H1 (cell line): ENCODE measurements around the gene NDUFB10. TPM values are rescaled to one million over a fixed set of nuclear protein-coding genes. Genes with fewer than 3 reads are reported as not detected.

ENCODE experiments used
- CTCF ChIA-PET: fragments of 300-600 bp; sonication (Branson Sonifier 250); formaldehyde crosslinking; loops from one replicate; lab custom pipeline; 2021; ENCODE audit not compliant: partially characterized antibody; lab: Charles Lee
- POLR2A ChIA-PET: fragments of 300-600 bp; sonication (Branson Sonifier 250); formaldehyde crosslinking; loops from one replicate; lab custom pipeline; 2021; ENCODE audit warnings: inconsistent platforms; ENCODE audit not compliant: partially characterized antibody; lab: Charles Lee
- DNase-seq, 2 experiments: peaks; one replicate each; pipeline versions ENCODE4 v3.0.0 to v3.0.0-alpha.2; 2010 to 2022; ENCODE audit warnings: low spot score in 2 of 2, low read depth in 1 of 2, mixed read lengths in 1 of 2
- FAIRE-seq: peaks from 2 replicates; lab custom pipeline; 2011; peaks lifted over from hg19 to GRCh38; lab: Jason Lieb, UNC
- H2AFZ ChIP-seq: 2 replicates; pipeline ENCODE4 v1.8.1; 2012; ENCODE audit warnings: low read length, inconsistent platforms
- H2AK5ac ChIP-seq: 2 replicates; pipeline ENCODE4 v1.6.1; 2013; ENCODE audit warnings: low read depth, low read length
- H2BK120ac ChIP-seq: replicated peaks from 2 replicates; pipeline ENCODE3; 2013; ENCODE audit warnings: low read depth, low read length, inconsistent platforms
- H2BK12ac ChIP-seq: 2 replicates; pipeline ENCODE4 v1.6.1; 2013; ENCODE audit warnings: low read depth, low read length
- H2BK15ac ChIP-seq: 2 replicates; pipeline ENCODE4 v1.6.1; 2013; ENCODE audit warnings: low read length
- H2BK20ac ChIP-seq: 2 replicates; pipeline ENCODE4 v1.6.1; 2013; ENCODE audit warnings: low read length
- H2BK5ac ChIP-seq: 2 replicates; pipeline ENCODE4 v1.6.1; 2013; ENCODE audit warnings: low read depth, low read length
- H3K14ac ChIP-seq: 2 replicates; pipeline ENCODE4 v1.6.1; 2013; ENCODE audit warnings: inconsistent platforms; ENCODE audit not compliant: insufficient read length
- H3K18ac ChIP-seq: 2 replicates; pipeline ENCODE4 v1.6.1; 2013; ENCODE audit warnings: low read length; ENCODE audit errors: extremely low read depth
- H3K23ac ChIP-seq: 2 replicates; pipeline ENCODE4 v1.6.1; 2013; ENCODE audit warnings: inconsistent platforms; ENCODE audit not compliant: insufficient read length
- H3K23me2 ChIP-seq: 2 replicates; pipeline ENCODE4 v1.6.1; 2013; ENCODE audit warnings: low read depth, low read length
- H3K27ac ChIP-seq: 2 replicates; pipeline ENCODE4 v1.6.1; 2011; ENCODE audit warnings: low read depth, low read length, inconsistent platforms
- H3K27me3 ChIP-seq, 4 experiments: replicated peaks in 1 of 4; 1 replicate in 1 of 4; 2 replicates in 3 of 4; pipeline versions ENCODE4 v1.6.1 to v1.8.1; 2011 to 2013; ENCODE audit warnings: low read length in 3 of 4, mild to moderate bottlenecking in 3 of 4, inconsistent platforms in 2 of 4, mixed read lengths in 2 of 4, moderate library complexity in 1 of 4; ENCODE audit not compliant: control insufficient read depth in 3 of 4, insufficient read depth in 3 of 4; ENCODE audit errors: extremely low read depth in 1 of 4
- H3K36me3 ChIP-seq, 4 experiments: 2 replicates each; pipeline versions ENCODE4 v1.6.1 to v1.8.1; 2011 to 2013; ENCODE audit warnings: mild to moderate bottlenecking in 4 of 4, low read length in 3 of 4, moderate library complexity in 2 of 4, control low read depth in 1 of 4, inconsistent platforms in 1 of 4; ENCODE audit not compliant: insufficient read depth in 4 of 4, control insufficient read depth in 2 of 4
- H3K4ac ChIP-seq: replicated peaks from 2 replicates; pipeline ENCODE3; 2013; ENCODE audit warnings: low read length, low read depth, mixed read lengths, inconsistent platforms; ENCODE audit not compliant: insufficient read length
- H3K4me1 ChIP-seq, 4 experiments: replicated peaks in 1 of 4; 1 replicate in 1 of 4; 2 replicates in 3 of 4; pipeline versions ENCODE4 v1.6.1 to v1.8.1; 2011 to 2013; ENCODE audit warnings: low read length in 3 of 4, inconsistent platforms in 2 of 4, mixed read lengths in 1 of 4; ENCODE audit not compliant: insufficient read depth in 4 of 4, control insufficient read depth in 3 of 4
- H3K4me2 ChIP-seq, 2 experiments: 2 replicates each; pipeline versions ENCODE4 v1.6.1 to v1.8.1; 2011 to 2013; ENCODE audit warnings: low read depth in 2 of 2, low read length in 2 of 2, control low read depth in 1 of 2, inconsistent platforms in 1 of 2, mild to moderate bottlenecking in 1 of 2; ENCODE audit not compliant: insufficient read depth in 1 of 2
- H3K4me3 ChIP-seq, 4 experiments: fragments of 200-600, 300-600 bp in 1 of 4; sonication (generic), shearing (Covaris generic), sonication (Bioruptor Twin) in 1 of 4; 2 replicates each; pipeline versions ENCODE4 v1.5.1 to v1.8.1; 2011 to 2016; ENCODE audit warnings: low read length in 4 of 4, low read depth in 3 of 4, control low read depth in 2 of 4, inconsistent platforms in 2 of 4, mild to moderate bottlenecking in 2 of 4, mixed read lengths in 1 of 4, moderate library complexity in 1 of 4; ENCODE audit not compliant: insufficient read depth in 2 of 4; ENCODE audit errors: extremely low read depth in 1 of 4
- H3K56ac ChIP-seq: replicated peaks from 2 replicates; pipeline ENCODE3; 2013; ENCODE audit warnings: low read depth, mild to moderate bottlenecking, mixed read lengths, low read length, inconsistent platforms; ENCODE audit not compliant: insufficient read length
- H3K79me1 ChIP-seq: 2 replicates; pipeline ENCODE4 v1.6.1; 2013; ENCODE audit warnings: low read depth, low read length, control low read depth
- H3K79me2 ChIP-seq, 2 experiments: 2 replicates each; pipeline versions ENCODE4 v1.6.1 to v1.8.1; 2012 to 2013; ENCODE audit warnings: low read length in 2 of 2, mild to moderate bottlenecking in 2 of 2, inconsistent platforms in 1 of 2; ENCODE audit not compliant: insufficient read depth in 2 of 2, control insufficient read depth in 1 of 2
- H3K9ac ChIP-seq, 4 experiments: replicated peaks in 1 of 4; 1 replicate in 1 of 4; 2 replicates in 3 of 4; pipeline versions ENCODE4 v1.6.1 to v1.8.1; 2011 to 2013; ENCODE audit warnings: low read depth in 3 of 4, low read length in 3 of 4, control low read depth in 2 of 4, mild to moderate bottlenecking in 2 of 4, moderate library complexity in 2 of 4, inconsistent platforms in 1 of 4; ENCODE audit errors: extremely low read depth in 1 of 4
- H3K9me3 ChIP-seq, 2 experiments: 2 replicates each; pipeline versions ENCODE4 v1.6.1 to v1.8.1; 2012 to 2013; ENCODE audit warnings: mild to moderate bottlenecking in 2 of 2, moderate library complexity in 2 of 2, control low read depth in 1 of 2, inconsistent platforms in 1 of 2, low read depth in 1 of 2, low read length in 1 of 2, mixed read lengths in 1 of 2; ENCODE audit not compliant: insufficient read depth in 2 of 2
- H4K20me1 ChIP-seq, 2 experiments: replicated peaks in 1 of 2; 2 replicates each; pipeline versions ENCODE3 to v1.8.1; 2011 to 2013; ENCODE audit warnings: inconsistent platforms in 2 of 2, low read length in 2 of 2, mild to moderate bottlenecking in 1 of 2; ENCODE audit not compliant: insufficient read depth in 2 of 2, control insufficient read depth in 1 of 2
- H4K5ac ChIP-seq: 2 replicates; pipeline ENCODE4 v1.6.1; 2013; ENCODE audit warnings: low read length, low read depth, mixed read lengths, inconsistent platforms; ENCODE audit not compliant: insufficient read length
- H4K8ac ChIP-seq: 2 replicates; pipeline ENCODE4 v1.8.0; 2013; ENCODE audit warnings: mild to moderate bottlenecking, moderate library complexity, low read length, inconsistent platforms; ENCODE audit not compliant: insufficient read depth; ENCODE audit errors: extremely low read depth
- H4K91ac ChIP-seq: replicated peaks from 2 replicates; pipeline ENCODE3; 2013; ENCODE audit warnings: low read length, mixed read lengths, inconsistent platforms; ENCODE audit not compliant: insufficient read length
- ASH2L ChIP-seq: fragments of 200-600, 300-600 bp; sonication (generic); IDR thresholded peaks from one replicate; pipeline ENCODE4 v1.7.1; 2017; ENCODE audit warnings: low read length
- BCL11A ChIP-seq, 2 experiments: IDR thresholded peaks; one replicate each; pipeline ENCODE4 v1.6.1; 2011; ENCODE audit warnings: low read depth in 2 of 2, low read length in 2 of 2, mild to moderate bottlenecking in 2 of 2
- EP300 ChIP-seq, 2 experiments: IDR thresholded peaks; 1 replicate in 1 of 2; 2 replicates in 1 of 2; pipeline ENCODE4 v1.6.1; 2011 to 2012; ENCODE audit warnings: low read depth in 2 of 2, low read length in 2 of 2, mild to moderate bottlenecking in 2 of 2, borderline replicate concordance in 1 of 2, inconsistent platforms in 1 of 2, moderate library complexity in 1 of 2
- GTF2F1 ChIP-seq: IDR thresholded peaks from 2 replicates; pipeline ENCODE4 v1.6.1; 2012; ENCODE audit warnings: low read depth, low read length, improper control_type of control experiment, borderline replicate concordance
- HDAC2 ChIP-seq, 2 experiments: fragments of 300-600 bp in 1 of 2; sonication (generic) in 1 of 2; IDR thresholded peaks; 2 replicates each; pipeline ENCODE4 v1.6.1; 2011 to 2012; ENCODE audit warnings: low read depth in 2 of 2, low read length in 2 of 2, mild to moderate bottlenecking in 2 of 2, moderate library complexity in 2 of 2, borderline replicate concordance in 1 of 2, inconsistent platforms in 1 of 2
- KDM1A ChIP-seq: fragments of 200-600, 300-600 bp; sonication (generic); IDR thresholded peaks from 2 replicates; pipeline ENCODE4 v1.7.1; 2016; ENCODE audit warnings: mild to moderate bottlenecking, low read length, borderline replicate concordance
- KDM5A ChIP-seq: fragments of 200-600 bp; IDR thresholded peaks from 2 replicates; pipeline ENCODE4 v1.7.1; 2012; ENCODE audit warnings: mild to moderate bottlenecking, low read length, inconsistent platforms, mixed read lengths
- POLR2AphosphoS5 ChIP-seq: IDR thresholded peaks from 2 replicates; pipeline ENCODE4 v1.6.1; 2011; ENCODE audit warnings: low read depth, low read length
- RAD21 ChIP-seq, 2 experiments: IDR thresholded peaks in 1 of 2; conservative IDR thresholded peaks in 1 of 2; 2 replicates each; pipeline ENCODE4 v1.6.1; 2011; ENCODE audit warnings: low read depth in 2 of 2, low read length in 2 of 2, improper control_type of control experiment in 1 of 2, inconsistent platforms in 1 of 2, mild to moderate bottlenecking in 1 of 2, moderate library complexity in 1 of 2
- RFX5 ChIP-seq: IDR thresholded peaks from 2 replicates; pipeline ENCODE4 v1.6.1; 2011; ENCODE audit warnings: low read depth, low read length, improper control_type of control experiment, borderline replicate concordance
- RXRA ChIP-seq: IDR thresholded peaks from 2 replicates; pipeline ENCODE4 v1.6.1; 2011; ENCODE audit warnings: low read depth, mild to moderate bottlenecking, low read length, moderate library complexity; ENCODE audit not compliant: insufficient read depth
- SIN3A ChIP-seq, 2 experiments: IDR thresholded peaks in 1 of 2; conservative IDR thresholded peaks in 1 of 2; 2 replicates each; pipeline ENCODE4 v1.6.1; 2011 to 2012; ENCODE audit warnings: low read length in 2 of 2, improper control_type of control experiment in 1 of 2, low read depth in 1 of 2, mild to moderate bottlenecking in 1 of 2
- SIX5 ChIP-seq: IDR thresholded peaks from 2 replicates; pipeline ENCODE4 v1.6.1; 2011; ENCODE audit warnings: mild to moderate bottlenecking, low read depth, low read length
- WGBS, 2 experiments: shearing (Covaris generic) in 1 of 2; methylation state at CpG; one replicate each; pipeline versions ENCODE4 v1.1.6 to v1.1.7; 2013 to 2015; ENCODE audit warnings: low lambda C conversion rate in 2 of 2, mixed read lengths in 2 of 2, inconsistent platforms in 1 of 2, low coverage in 1 of 2, missing lambda C conversion rate in 1 of 2; ENCODE audit not compliant: insufficient replicate concordance in 2 of 2, insufficient coverage in 1 of 2, insufficient read length in 1 of 2; ENCODE audit errors: extremely low coverage in 1 of 2, missing lambda C conversion rate in 1 of 2; 5-methylcytosine and 5-hydroxymethylcytosine counted together
- polyA plus RNA-seq, 7 experiments: library from polyadenylated mRNA; depleted of rRNA in 3 of 7; stranded (reverse) in 5 of 7; unstranded in 2 of 7; fragments of >200 nt in 5 of 7; fragments of 200-250 nt in 2 of 7; gene quantifications; 1 replicate in 5 of 7; 2 replicates in 1 of 7; 4 replicates in 1 of 7; pipeline versions ENCODE4 v1.2.1 to v1.2.3, GENCODE V29; 2011 to 2013; ENCODE audit warnings: missing spikeins in 2 of 7, mixed read lengths in 2 of 7
- total RNA-seq: library from RNA; stranded (reverse); fragmentation: NEBNext Ultra II Directional; extraction: Animal tissue kit (Norgen Biotek cat#: 25700); gene quantifications from 2 replicates; pipeline ENCODE4 v1.2.1, GENCODE V29; 2021

Gene NDUFB10
- total and polyA plus RNA-seq, 2 of the 8 experiments (the other 6 are each of a cell fraction or from before 2014, with no cell fraction given) = 183 to 194 TPM

GRCh38 chr16:1938910-1939309, 20.4 kb upstream of the NDUFB10 start:
- Histone ChIP-seq H3K4ac (no peak overlapping the region), H3K56ac (no peak overlapping the region), H2BK12ac (no peak overlapping the region), H2BK5ac (no peak overlapping the region), H3K4me3 (no peak overlapping the region), H3K79me1 (no peaks in the 10 kb centered on the region), H4K8ac (no peak overlapping the region), H3K9me3 (no peaks in the 10 kb centered on the region), H3K79me2 (no peaks in the 10 kb centered on the region), H3K27ac (no peak overlapping the region), H4K5ac (no peak overlapping the region), H3K9ac (no peak overlapping the region), H3K4me1 (peaks cover 0 to 8% (median 6%) of the 10 kb centered on the region in 4 experiments; a peak in 5 of 7 replicates), H2AFZ (no peak overlapping the region), H4K91ac (no peak overlapping the region), H2BK120ac (no peak overlapping the region), H3K27me3 (peaks cover 0 to 2% (median 0%) of the 10 kb centered on the region in 4 experiments; a peak in 1 of 7 replicates), H3K23ac (no peak overlapping the region), H3K23me2 (peaks cover 6% of the 10 kb centered on the region; the same call in 1 of the 2 replicates), H2AK5ac (no peak overlapping the region), H2BK15ac (no peak overlapping the region), H4K20me1 (peaks cover 0 to 4% of the 10 kb centered on the region in 2 experiments), H2BK20ac (no peak overlapping the region), H3K36me3 (peaks cover 4 to 12% (median 8%) of the 10 kb centered on the region in 4 experiments; a peak in 5 of 8 replicates), H3K18ac (no peak overlapping the region), H3K4me2 (no peak overlapping the region), H3K14ac (no peak overlapping the region)
- WGBS, 2 experiments = 86% methylated on average over 17 of the region's 17 CpGs; no CpG with 5 or more reads in 1 of the 2 experiments
- no peak for FAIRE-seq
- ChIA-PET CTCF (interaction anchor here (0.6 to 6.3 kb wide), 2 partner anchors 15 to 636 kb away, joined by 3 to 62 read pairs; partner anchors contain the start of gene RPL3L), POLR2A (interaction anchor here (11.7 kb wide), 1 partner anchor 21 kb away, joined by 336 read pairs; the partner anchor contains the start of genes NDUFB10, RNF151, RPL3L and RPS2)
- TF ChIP-seq RFX5 (no peak), KDM5A (no peak), KDM1A (no peak), RAD21 (IDR thresholded peaks at IDR 0.05 in 1 of 2, conservative IDR thresholded peaks at IDR 0.05 in 1 of 2; ENCODE audit: low read depth in 2 of 2, low read length in 2 of 2) (no peak), BCL11A (IDR thresholded peaks at IDR 0.05; ENCODE audit: low read depth in 2 of 2, low read length in 2 of 2) (no peak), SIN3A (conservative IDR thresholded peaks at IDR 0.05 in 1 of 2, IDR thresholded peaks at IDR 0.05 in 1 of 2; ENCODE audit: low read depth in 1 of 2, low read length in 2 of 2) (no peak), GTF2F1 (no peak), SIX5 (no peak), RXRA (no peak), ASH2L (no peak), EP300 (IDR thresholded peaks at IDR 0.05; ENCODE audit: borderline replicate concordance in 1 of 2, low read depth in 2 of 2, low read length in 2 of 2) (no peak), POLR2AphosphoS5 (no peak), HDAC2 (IDR thresholded peaks at IDR 0.05; ENCODE audit: borderline replicate concordance in 1 of 2, low read depth in 2 of 2, low read length in 2 of 2) (no peak)
- DNase-seq = no peak
